C4-2B (cell line): ENCODE data around the gene SERINC1.

Experiments used
- CTCF ChIP-seq: fragments of 450-650 bp; conservative IDR thresholded peaks from 2 replicates; pipeline ENCODE4 v1.5.1; 2017; ENCODE audit warnings: mild to moderate bottlenecking
- ZFX ChIP-seq: fragments of 450-650 bp; IDR thresholded peaks from 2 replicates; pipeline ENCODE4 v1.6.1; 2017

- TF ChIP-seq CTCF (peak; percentile 67), ZFX (no peak)
Measured at GRCh38 chr6:122476131-122476530, 4.5 kb upstream of the SERINC1 start.
